ENCODE measurements around the gene NIF3L1. TPM values are rescaled to one million over a fixed set of nuclear protein-coding genes. Genes with fewer than 3 reads are reported as not detected.

Gene NIF3L1
- total RNA-seq, 1 experiment from 2014 or later, result 55.4 TPM

DNA sequence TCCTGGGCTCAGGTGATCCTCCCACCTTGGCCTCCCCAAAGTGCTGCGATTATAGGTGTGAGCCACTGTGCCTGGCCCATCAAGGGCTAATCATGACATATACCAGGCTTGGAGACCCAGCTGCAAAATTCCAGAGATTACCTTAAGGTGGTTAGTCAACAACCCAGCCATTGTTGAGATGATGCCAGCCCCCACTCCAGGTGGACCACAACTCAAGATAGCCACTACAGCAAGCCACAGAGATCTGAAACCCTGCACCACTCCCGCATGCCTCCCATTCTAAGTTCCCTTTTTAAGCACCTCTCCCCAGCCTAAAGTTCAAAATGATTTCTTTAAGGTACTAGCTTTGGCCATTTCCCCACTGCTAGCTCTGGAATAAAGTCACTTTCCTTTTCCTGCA is 20.2 kb upstream of the NIF3L1 start:
- H3K23me2 ChIP-seq (ENCODE audit: insufficient read length, low read depth, low read length, poor library complexity, severe bottlenecking), result peaks cover 7% of the 10 kb centered on the region

More for the DNA sequence above, 20.2 kb upstream of the NIF3L1 start:
- no peak overlapping the region for H2AK5ac ChIP-seq (ENCODE audit: insufficient read length, low read length)
- H3K36me3 Mint-ChIP-seq (ENCODE audit: insufficient read depth in 1 of 3, low read depth in 3 of 3), result peaks cover 2 to 21% (median 16%) of the 10 kb centered on the region in 3 experiments; a peak in 6 of 7 replicates
- no peak overlapping the region for H3K14ac ChIP-seq (ENCODE audit: insufficient read depth, low read length)
- H2BK120ac ChIP-seq (ENCODE audit: low read depth, low read length, poor library complexity, severe bottlenecking), result no peak overlapping the region
- H3K79me1 ChIP-seq (ENCODE audit: insufficient read depth, low read depth, low read length, poor library complexity, severe bottlenecking), result no peaks in the 10 kb centered on the region
- TF ChIP-seq CTCF (conservative IDR thresholded peaks at IDR 0.05), result no peak
- no peak for DNase-seq
- no peak overlapping the region for H3K9ac ChIP-seq (ENCODE audit: extremely low read depth, insufficient read length, low read length)
- H3K79me2 ChIP-seq (ENCODE audit: insufficient read depth, low read length), result no peaks in the 10 kb centered on the region
- no peak overlapping the region for H4K91ac ChIP-seq (ENCODE audit: insufficient read length, low read depth, low read length)
- H3K27me3 ChIP-seq (ENCODE audit: insufficient read depth, low read length), result no peaks in the 10 kb centered on the region
- WGBS (ENCODE audit: extremely low coverage, insufficient read length, low lambda C conversion rate), result no CpG with 5 or more reads among the region's 2 CpGs
- no peaks in the 10 kb centered on the region for H3K4me1 ChIP-seq (ENCODE audit: insufficient read depth, low read length)
- H3K9me3 ChIP-seq (ENCODE audit: control insufficient read depth, low read depth, low read length), result no peaks in the 10 kb centered on the region
- H4K8ac ChIP-seq (replicated peaks; ENCODE audit: insufficient read length, low read depth, low read length), result no peak overlapping the region
- no peak overlapping the region for H3K4ac ChIP-seq (ENCODE audit: low read depth, low read length)
- no peak overlapping the region for H2BK5ac ChIP-seq (ENCODE audit: insufficient read length, low read length)
- no peak overlapping the region for H3K4me3 Mint-ChIP-seq
- no peak overlapping the region for H3K18ac ChIP-seq (ENCODE audit: insufficient read length, low read depth, low read length)
- no peaks in the 10 kb centered on the region for H4K20me1 ChIP-seq (ENCODE audit: control insufficient read depth, insufficient read depth, insufficient read length)
- no peak overlapping the region for H2BK15ac ChIP-seq (ENCODE audit: low read depth, low read length)
- H3K4me1 Mint-ChIP-seq, result peaks cover 2% of the 10 kb centered on the region in 2 experiments; a peak in 3 of 4 replicates
- 0 out of 7 replicates have a peak overlapping the region, but pooled peaks of 1 of the 3 experiments have one; percentile 4 for H3K27ac Mint-ChIP-seq
- no peak overlapping the region for H3K27ac ChIP-seq (ENCODE audit: insufficient read length, low read depth, low read length)
- no peak overlapping the region for H3T11ph ChIP-seq (ENCODE audit: low read length)
- H4K5ac ChIP-seq (ENCODE audit: insufficient read length, low read depth, low read length), result no peak overlapping the region
- no peak overlapping the region for H3K23ac ChIP-seq (ENCODE audit: insufficient read length, low read depth, low read length)
- H2BK12ac ChIP-seq (ENCODE audit: insufficient read length, low read depth, low read length), result no peak overlapping the region
- H3K27me3 Mint-ChIP-seq (ENCODE audit: low read depth), result no peaks in the 10 kb centered on the region
- H2BK20ac ChIP-seq (ENCODE audit: low read depth, low read length, poor library complexity, severe bottlenecking), result no peak overlapping the region
- no peak overlapping the region for H2AFZ ChIP-seq (ENCODE audit: low read length)
- no peak overlapping the region for H3K4me2 ChIP-seq (ENCODE audit: insufficient read depth, insufficient read length, low read length)
- H3K9me3 Mint-ChIP-seq, result no peaks in the 10 kb centered on the region
- no peak overlapping the region for H3K56ac ChIP-seq (ENCODE audit: insufficient read length, low read depth, low read length)

Data from H9 (cell line).